NT2/D1 (cell line): Measurements from ENCODE around the gene AGRN.

Experiments used
- DNase-seq: peaks from one replicate; pipeline ENCODE4 v3.0.0-alpha.2; 2011; ENCODE audit warnings: low read depth, low spot score
- H3K27me3 ChIP-seq: 2 replicates; pipeline ENCODE4 v1.6.0; 2011; ENCODE audit warnings: mild to moderate bottlenecking; ENCODE audit not compliant: insufficient read length, insufficient read depth
- H3K36me3 ChIP-seq: 2 replicates; pipeline ENCODE4 v1.6.1; 2011; ENCODE audit warnings: mild to moderate bottlenecking, low read length, mixed read lengths; ENCODE audit not compliant: insufficient read depth, insufficient read length
- H3K4me1 ChIP-seq: 2 replicates; pipeline ENCODE4 v1.5.1; 2011; ENCODE audit not compliant: insufficient read depth, insufficient read length
- H3K4me3 ChIP-seq: 2 replicates; pipeline ENCODE4 v1.5.1; 2011; ENCODE audit warnings: low read depth; ENCODE audit not compliant: insufficient read length
- H3K9ac ChIP-seq: 2 replicates; pipeline ENCODE4 v1.6.0; 2011; ENCODE audit warnings: low read depth; ENCODE audit not compliant: insufficient read length
- H3K9me3 ChIP-seq: 2 replicates; pipeline ENCODE4 v1.5.1; 2011; ENCODE audit warnings: mild to moderate bottlenecking, low read length; ENCODE audit not compliant: insufficient read depth
- SUZ12 ChIP-seq: IDR thresholded peaks from 2 replicates; pipeline ENCODE4 v1.6.1; 2011; ENCODE audit not compliant: insufficient read length, insufficient read depth; ENCODE audit errors: extremely low read depth
- YY1 ChIP-seq: IDR thresholded peaks from 2 replicates; pipeline ENCODE4 v1.6.1; 2011; ENCODE audit not compliant: insufficient read length, insufficient read depth
- ZNF274 ChIP-seq: IDR thresholded peaks from 2 replicates; pipeline ENCODE4 v1.6.1; 2011; ENCODE audit warnings: mild to moderate bottlenecking, low read depth, low read length

The AGRN gene

DNA sequence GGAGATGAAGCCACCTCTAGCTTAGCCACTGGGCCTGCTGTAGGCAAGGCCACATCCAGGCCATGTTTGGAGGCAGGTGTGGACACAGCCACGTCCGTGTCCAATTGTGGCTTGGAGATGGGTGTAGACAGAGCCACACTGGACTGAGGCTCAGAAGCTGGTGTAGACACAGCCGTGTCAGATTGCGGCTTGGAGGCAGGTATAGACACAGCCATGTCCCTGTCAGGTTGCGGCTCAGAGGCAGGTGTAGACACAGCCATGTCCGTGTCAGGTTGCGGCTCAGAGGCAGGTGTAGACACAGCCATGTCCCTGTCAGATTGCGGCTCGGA is 40.2 kb upstream of the AGRN start:
- TF ChIP-seq YY1: no peak
- TF ChIP-seq ZNF274: no peak
- no peak for TF ChIP-seq SUZ12
- Histone ChIP-seq H3K27me3 (peaks cover 11% of the 10 kb centered on the region), H3K4me1 (peaks cover 2% of the 10 kb centered on the region), H3K4me3 (no peak overlapping the region), H3K9me3 (no peaks in the 10 kb centered on the region), H3K36me3 (no peaks in the 10 kb centered on the region), H3K9ac (no peak overlapping the region)
- DNase-seq: no peak

GRCh38 chr1:980137-980571 is 39.8 kb upstream of the AGRN start:
- H3K9me3 ChIP-seq: no peaks in the 10 kb centered on the region
- peaks cover 2% of the 10 kb centered on the region for H3K4me1 ChIP-seq
- no peak overlapping the region for H3K9ac ChIP-seq
- TF ChIP-seq YY1: no peak
- TF ChIP-seq ZNF274: no peak
- no peak for TF ChIP-seq SUZ12
- no peaks in the 10 kb centered on the region for H3K36me3 ChIP-seq
- no peak overlapping the region for H3K4me3 ChIP-seq
- DNase-seq: no peak
- peaks cover 12% of the 10 kb centered on the region for H3K27me3 ChIP-seq

- TF ChIP-seq YY1 (no peak), ZNF274 (no peak), SUZ12 (no peak)
- Histone ChIP-seq H3K36me3 (no peaks in the 10 kb centered on the region), H3K4me3 (no peak overlapping the region), H3K9ac (no peak overlapping the region), H3K9me3 (no peaks in the 10 kb centered on the region), H3K4me1 (peaks cover 2% of the 10 kb centered on the region), H3K27me3 (peaks cover 18% of the 10 kb centered on the region)
- DNase-seq: no peak
These were observed 39.1 kb upstream of the AGRN start for GRCh38 chr1:980602-981395.

GRCh38 chr1:981491-981954 is 38.4 kb upstream of the AGRN start:
- Histone ChIP-seq H3K4me1 (no peaks in the 10 kb centered on the region), H3K4me3 (no peak overlapping the region), H3K27me3 (peaks cover 18% of the 10 kb centered on the region), H3K36me3 (no peaks in the 10 kb centered on the region), H3K9me3 (no peaks in the 10 kb centered on the region), H3K9ac (no peak overlapping the region)
- no peak for DNase-seq
- no peak for TF ChIP-seq ZNF274
- no peak for TF ChIP-seq YY1
- TF ChIP-seq SUZ12: no peak

DNA sequence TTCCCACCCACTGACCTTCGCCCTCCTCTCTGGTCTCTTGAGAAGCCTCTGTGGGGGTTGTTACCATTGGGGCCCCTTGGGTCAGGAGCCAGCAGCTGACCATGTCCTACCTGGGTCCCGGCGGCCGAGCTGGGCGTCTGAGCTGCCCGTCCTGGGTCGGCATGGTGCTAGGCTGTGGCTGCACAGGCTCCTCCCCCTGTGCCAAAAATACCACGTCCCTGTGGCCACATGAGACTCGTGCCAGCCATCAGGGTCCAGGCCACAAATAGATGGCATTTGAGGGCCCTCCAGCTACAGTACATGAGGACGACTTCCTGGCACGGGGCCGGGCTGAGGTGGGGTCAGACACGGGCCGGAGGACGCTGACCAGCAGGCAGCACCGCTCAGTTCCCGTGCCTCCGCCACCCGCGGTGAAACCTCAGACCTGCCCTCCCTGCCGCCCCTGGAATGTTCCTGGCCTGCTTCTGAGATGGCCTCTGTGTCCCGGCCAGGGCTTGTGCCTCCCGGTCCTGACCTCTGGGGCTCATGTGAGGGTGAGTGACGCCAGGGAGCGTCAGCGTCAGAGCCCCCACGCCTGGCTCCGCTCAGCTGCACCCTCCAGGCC is 37.9 kb upstream of the AGRN start, which contains the start of gene PERM1:
Gene PERM1, minus strand, starts transcription at position 139 of the 604 bp plus-strand sequence. CDS start 1,064 bp downstream, outside the sequence.
- TF ChIP-seq ZNF274 (no peak), YY1 (no peak), SUZ12 (no peak)
- Histone ChIP-seq H3K9ac (no peak within 1 kb of the TSS), H3K27me3 (peaks cover 18% of the 10 kb centered on the region), H3K9me3 (no peaks in the 10 kb centered on the region), H3K4me3 (no peak within 1 kb of the TSS), H3K4me1 (no peaks in the 10 kb centered on the region), H3K36me3 (no peaks in the 10 kb centered on the region)
- DNase-seq: no peak

DNA sequence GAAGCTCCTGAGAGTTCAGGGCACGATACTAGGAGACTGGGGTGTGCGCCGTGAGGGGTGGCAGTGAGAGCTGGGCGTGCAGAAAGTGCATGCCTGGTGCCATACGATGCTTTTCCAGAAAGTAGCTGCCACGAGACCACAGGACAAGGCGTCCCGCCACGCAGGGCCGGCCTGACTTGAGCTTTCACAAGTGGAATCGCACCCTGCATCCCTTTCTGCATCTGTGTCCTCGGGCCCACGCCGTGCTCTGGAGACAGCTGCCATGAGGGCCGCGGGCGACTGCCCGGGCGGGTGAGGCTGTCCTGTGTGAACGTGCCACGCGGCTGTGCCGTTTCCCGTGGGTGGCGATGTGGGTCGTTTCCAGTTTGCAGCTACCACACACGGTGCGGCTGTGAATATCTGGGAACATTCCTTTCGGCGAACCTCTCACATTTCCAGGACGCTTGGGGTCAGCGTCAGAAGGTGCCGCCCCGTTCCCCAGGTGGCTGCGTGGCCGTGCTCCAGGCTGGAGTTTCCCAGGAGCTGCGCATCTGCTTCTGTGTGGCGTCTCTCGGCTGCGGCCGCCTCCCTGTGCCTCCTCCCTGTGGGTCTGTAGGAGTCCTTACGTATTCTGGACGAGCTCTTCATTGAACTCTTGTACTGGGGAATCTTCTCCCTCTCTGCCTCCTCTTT is 37.0 kb upstream of the AGRN start:
- TF ChIP-seq YY1: no peak
- TF ChIP-seq SUZ12: no peak
- TF ChIP-seq ZNF274: no peak
- no peaks in the 10 kb centered on the region for H3K4me1 ChIP-seq
- H3K27me3 ChIP-seq: peaks cover 18% of the 10 kb centered on the region
- DNase-seq: no peak
- no peaks in the 10 kb centered on the region for H3K9me3 ChIP-seq
- no peaks in the 10 kb centered on the region for H3K36me3 ChIP-seq
- no peak overlapping the region for H3K9ac ChIP-seq
- H3K4me3 ChIP-seq: no peak overlapping the region

DNA sequence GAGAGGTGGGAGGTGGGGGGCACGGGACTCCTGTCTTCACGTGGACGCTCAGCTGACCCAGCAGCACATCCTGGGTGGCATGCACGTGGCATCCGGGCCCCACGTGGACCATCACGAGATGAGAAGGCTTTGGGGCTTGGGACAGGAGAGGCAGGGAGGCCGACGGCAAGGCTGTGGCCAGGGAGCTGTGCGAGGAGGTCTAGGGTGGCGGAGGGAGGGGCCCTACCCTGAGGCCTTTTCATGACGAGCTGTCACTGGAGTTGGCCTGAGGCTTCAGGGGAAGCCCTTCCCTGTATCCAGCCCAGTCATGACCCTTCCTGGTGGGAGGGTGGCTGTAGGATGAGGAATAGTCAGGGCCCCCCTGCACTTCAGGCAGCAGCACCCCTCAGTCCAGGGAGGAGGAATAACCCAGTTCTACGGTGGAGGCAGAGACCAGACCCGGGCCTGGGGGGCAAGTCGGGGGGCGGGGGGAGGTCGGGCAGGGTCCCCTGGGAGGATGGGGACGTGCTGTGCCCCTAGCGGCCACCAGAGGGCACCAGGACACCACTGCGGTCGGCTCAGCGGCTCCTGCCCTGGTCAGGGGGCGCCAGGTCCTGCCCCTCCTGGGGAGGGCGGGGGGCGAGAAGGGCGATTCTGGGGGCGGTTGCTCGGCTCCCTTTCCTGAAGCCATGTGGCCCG is 36.0 kb upstream of the AGRN start:
- no peak for DNase-seq
- no peaks in the 10 kb centered on the region for H3K9me3 ChIP-seq
- no peak overlapping the region for H3K4me3 ChIP-seq
- no peaks in the 10 kb centered on the region for H3K36me3 ChIP-seq
- H3K9ac ChIP-seq: no peak overlapping the region
- TF ChIP-seq YY1 (no peak), ZNF274 (no peak), SUZ12 (no peak)
- no peaks in the 10 kb centered on the region for H3K4me1 ChIP-seq
- H3K27me3 ChIP-seq: peaks cover 18% of the 10 kb centered on the region
